IPS-18c (cell line): ENCODE data around the gene PPP1R9A.

Experiments
- H3K4me3 ChIP-seq: 2 replicates; pipeline ENCODE4 v1.7.0; 2013; ENCODE audit warnings: low read depth, mild to moderate bottlenecking, low read length, moderate library complexity; ENCODE audit not compliant: insufficient read depth
- H3K9me3 ChIP-seq: one replicate; pipeline ENCODE4 v1.6.1; 2013; ENCODE audit warnings: mild to moderate bottlenecking, low read length, moderate library complexity; ENCODE audit not compliant: control insufficient read depth, insufficient read depth

PPP1R9A gene

GRCh38 chr7:95245828-95246500 lies 338.6 kb downstream of the PPP1R9A start:
- Histone ChIP-seq H3K4me3 (no peak overlapping the region), H3K9me3 (no peaks in the 10 kb centered on the region)

DNA sequence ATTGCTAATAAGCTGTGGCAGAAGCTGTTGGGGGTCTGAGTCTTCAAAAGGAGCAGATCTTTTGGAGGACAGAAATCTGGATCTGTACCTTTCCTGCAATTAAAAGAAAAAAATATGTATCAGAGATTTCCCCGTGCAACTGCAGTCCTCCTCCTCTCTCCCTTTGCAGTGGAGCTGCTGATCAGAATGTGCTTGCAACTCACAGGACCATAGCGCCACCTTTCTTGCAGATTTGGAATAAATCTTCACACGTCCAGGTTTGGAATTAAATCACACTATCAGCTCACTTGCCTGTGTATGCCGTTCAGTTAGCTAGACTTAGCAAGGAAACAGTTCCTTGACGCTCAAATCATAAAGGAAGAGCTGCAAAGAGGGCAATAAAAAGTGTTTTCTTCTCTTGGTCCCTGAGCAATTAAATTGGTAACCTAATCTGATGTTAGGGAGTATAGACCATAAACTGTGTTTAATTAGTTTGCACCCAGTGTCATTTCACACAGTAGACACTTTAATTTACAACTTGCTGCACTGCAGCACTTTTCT lies 339.5 kb downstream of the PPP1R9A start:
- H3K4me3 ChIP-seq = no peak overlapping the region
- H3K9me3 ChIP-seq = no peaks in the 10 kb centered on the region

GRCh38 chr7:95250571-95250970 lies 343.2 kb downstream of the PPP1R9A start:
- H3K9me3 ChIP-seq = no peaks in the 10 kb centered on the region
- H3K4me3 ChIP-seq = no peak overlapping the region

- Histone ChIP-seq H3K4me3 (no peak overlapping the region), H3K9me3 (no peaks in the 10 kb centered on the region)
Measured at GRCh38 chr7:95251966-95252365, 344.6 kb downstream of the PPP1R9A start.

DNA sequence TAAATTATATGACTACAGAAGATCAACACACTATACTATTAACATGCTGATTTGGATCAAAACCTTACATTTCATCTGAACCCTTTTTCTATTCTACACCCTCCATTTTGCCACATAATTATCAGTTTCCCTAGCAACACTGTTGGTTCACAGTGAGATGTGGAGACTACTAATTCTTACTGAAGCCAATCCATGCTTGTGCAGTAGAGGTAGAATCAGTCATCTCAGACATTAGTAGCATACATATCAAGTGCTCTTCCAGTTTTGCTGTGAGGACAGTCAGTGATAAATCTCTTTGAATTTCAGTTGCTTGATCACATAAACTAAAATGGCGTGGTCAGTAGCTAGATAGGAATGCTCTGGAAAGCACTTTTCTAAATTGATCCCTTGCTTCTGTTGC lies 346.6 kb downstream of the PPP1R9A start:
- H3K9me3 ChIP-seq = no peaks in the 10 kb centered on the region

DNA sequence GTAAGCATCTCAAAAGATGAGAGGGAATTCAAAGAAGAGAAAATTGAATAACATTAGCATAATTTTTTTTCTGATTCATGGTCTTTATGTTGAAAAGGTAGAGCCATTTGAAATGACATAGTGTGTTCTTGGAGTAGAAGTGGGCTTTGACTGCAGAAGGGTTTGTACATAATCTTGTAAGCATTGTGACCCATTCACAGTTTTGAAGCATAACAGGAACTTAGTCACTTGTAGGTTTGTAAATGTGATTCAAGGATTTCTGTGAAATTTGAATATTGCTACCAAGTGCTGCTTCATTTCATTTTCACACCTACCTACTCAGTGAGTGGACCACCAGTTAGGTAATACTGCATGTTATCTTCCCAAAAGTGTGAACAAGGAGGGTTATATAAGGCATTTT lies 348.3 kb downstream of the PPP1R9A start:
- Histone ChIP-seq H3K9me3 (no peaks in the 10 kb centered on the region), H3K4me3 (no peak overlapping the region)

More for the DNA sequence above, 346.6 kb downstream of the PPP1R9A start:
- no peak overlapping the region for H3K4me3 ChIP-seq

DNA sequence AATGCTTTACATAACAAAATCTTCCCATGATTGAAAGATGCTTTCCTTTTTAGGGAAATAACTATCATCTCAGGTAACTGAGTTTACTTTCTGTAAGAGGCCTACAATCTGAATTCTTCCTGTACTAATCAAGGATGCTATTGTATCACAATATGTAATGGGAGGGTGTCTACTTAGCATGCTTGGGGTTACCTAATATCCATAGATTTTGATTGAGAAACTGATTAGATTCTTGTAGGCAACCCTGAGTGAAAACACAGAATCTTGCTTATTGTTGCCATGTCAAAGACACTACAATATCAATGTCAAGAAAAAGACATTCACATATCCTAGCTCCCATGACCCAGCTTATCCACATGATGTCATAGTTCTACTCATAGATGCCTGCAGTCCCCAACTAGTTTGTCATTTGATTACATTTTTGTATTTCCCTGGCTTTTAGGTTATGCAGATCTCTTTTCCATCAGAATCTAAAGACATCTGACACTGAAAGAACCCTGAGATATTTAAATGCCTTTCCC lies 354.6 kb downstream of the PPP1R9A start:
- H3K4me3 ChIP-seq = no peak overlapping the region
- no peaks in the 10 kb centered on the region for H3K9me3 ChIP-seq

GRCh38 chr7:95262875-95263274 lies 355.5 kb downstream of the PPP1R9A start:
- Histone ChIP-seq H3K4me3 (no peak overlapping the region), H3K9me3 (no peaks in the 10 kb centered on the region)

- no peak overlapping the region for H3K4me3 ChIP-seq
Measured at GRCh38 chr7:95263785-95264362, 356.5 kb downstream of the PPP1R9A start.

DNA sequence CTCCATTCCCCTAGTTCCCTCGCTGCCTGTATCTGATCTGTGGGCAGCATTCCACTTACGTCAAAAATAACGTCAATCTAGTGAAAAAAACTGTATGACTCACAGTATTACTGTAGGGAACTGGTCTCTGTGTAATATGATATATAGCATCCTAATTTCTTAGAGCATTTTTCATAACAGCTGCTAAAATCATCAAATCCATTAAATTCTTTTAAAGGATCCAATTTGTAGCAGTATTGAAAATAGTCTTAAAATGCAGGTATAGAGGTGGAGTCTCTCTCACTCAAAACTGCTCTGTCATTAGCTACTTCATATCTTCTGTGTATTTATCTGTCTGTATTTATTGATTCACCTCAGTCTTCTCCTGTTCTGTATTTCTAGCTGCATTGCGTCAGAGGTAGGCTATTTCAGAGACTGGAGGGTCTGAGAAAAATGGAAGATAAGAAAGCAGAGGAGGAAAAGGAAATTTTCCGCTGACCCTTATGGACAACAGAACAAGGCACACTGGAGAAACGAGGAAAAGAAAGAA lies 357.0 kb downstream of the PPP1R9A start:
- Histone ChIP-seq H3K9me3 (no peaks in the 10 kb centered on the region), H3K4me3 (no peak overlapping the region)

More at GRCh38 chr7:95263785-95264362, 356.5 kb downstream of the PPP1R9A start:
- no peaks in the 10 kb centered on the region for H3K9me3 ChIP-seq

DNA sequence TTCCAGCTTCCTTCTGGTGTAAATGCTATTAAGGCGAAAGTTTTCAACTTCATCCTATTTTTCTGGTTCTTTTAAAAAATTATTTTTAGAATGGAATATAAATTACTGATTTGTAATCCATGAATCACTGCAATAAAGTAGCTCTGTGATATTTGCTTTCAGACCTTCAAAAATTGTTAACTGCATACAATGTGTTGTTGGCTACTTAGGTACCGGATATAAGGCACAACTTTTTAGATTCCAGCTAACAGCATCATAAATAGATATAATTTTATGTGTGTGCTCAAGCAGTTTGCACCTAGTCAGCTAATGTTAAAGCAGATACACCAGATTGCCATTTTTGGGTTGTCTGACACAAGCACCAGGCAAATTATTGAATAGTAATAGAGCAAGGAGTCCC lies 358.2 kb downstream of the PPP1R9A start:
- Histone ChIP-seq H3K4me3 (no peak overlapping the region), H3K9me3 (no peaks in the 10 kb centered on the region)

GRCh38 chr7:95267754-95268153 lies 360.4 kb downstream of the PPP1R9A start:
- Histone ChIP-seq H3K4me3 (no peak overlapping the region), H3K9me3 (no peaks in the 10 kb centered on the region)

DNA sequence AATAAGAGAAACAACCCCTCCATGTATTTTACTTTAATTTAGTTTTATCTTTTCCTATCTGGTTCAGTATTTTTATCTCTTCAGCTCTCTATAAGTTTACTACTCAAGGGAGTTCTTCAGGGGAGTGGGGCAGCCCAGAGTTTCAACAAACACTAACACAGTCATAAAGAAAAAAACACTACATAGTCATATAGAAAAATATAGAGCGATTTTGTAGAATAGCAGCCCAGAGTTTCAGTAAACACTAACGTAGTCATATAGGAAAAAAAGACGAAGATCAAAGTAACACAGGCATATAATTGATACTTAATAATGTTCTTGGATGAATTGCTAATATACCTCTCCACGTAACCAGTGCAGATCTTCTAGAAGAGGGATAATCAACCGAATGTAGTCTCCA lies 362.2 kb downstream of the PPP1R9A start:
- Histone ChIP-seq H3K9me3 (no peaks in the 10 kb centered on the region), H3K4me3 (no peak overlapping the region)

DNA sequence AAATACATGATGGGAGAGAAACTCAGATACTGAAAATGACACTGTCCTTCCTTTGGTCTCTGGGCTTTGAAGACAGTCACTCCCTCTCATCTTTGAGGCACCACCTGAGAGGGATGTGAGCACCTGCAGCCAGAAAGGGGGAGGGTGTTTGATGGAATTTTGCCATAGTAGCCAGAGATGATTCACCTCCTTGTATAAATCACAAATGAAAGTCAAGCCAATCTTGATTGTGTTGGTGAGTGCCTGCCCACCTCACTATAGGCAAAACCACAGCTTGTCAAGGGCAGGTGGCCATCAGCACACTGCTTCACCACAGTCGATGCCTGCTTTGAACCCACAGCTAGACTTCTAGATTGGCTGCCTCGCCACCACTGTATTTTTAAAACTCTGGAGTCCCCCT lies 368.7 kb downstream of the PPP1R9A start:
- no peaks in the 10 kb centered on the region for H3K9me3 ChIP-seq
- no peak overlapping the region for H3K4me3 ChIP-seq

GRCh38 chr7:95279417-95279816 lies 372.0 kb downstream of the PPP1R9A start:
- no peak overlapping the region for H3K4me3 ChIP-seq
- no peaks in the 10 kb centered on the region for H3K9me3 ChIP-seq

DNA sequence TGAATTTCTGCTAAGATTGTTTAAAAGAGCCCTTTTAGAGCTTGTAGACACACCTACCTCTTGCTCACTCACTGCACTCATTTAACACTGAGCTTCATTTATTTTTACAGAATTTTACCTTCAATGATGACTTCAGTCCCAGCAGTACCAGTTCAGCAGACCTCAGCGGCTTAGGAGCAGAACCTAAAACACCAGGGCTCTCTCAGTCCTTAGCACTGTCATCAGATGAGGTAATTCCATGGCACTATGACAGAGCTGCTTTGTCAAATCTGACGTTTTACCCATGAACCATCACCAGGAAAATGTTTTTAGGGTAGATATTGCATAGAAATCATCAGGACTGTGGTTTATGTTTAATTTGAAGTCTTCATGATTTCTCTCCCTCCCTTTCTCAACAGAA lies 378.7 kb downstream of the PPP1R9A start:
- Histone ChIP-seq H3K4me3 (no peak overlapping the region), H3K9me3 (no peaks in the 10 kb centered on the region)

- H3K4me3 ChIP-seq = no peak overlapping the region
Measured at GRCh38 chr7:95290166-95290830, 382.9 kb downstream of the PPP1R9A start.

GRCh38 chr7:95295397-95295796 lies 388.0 kb downstream of the PPP1R9A start:
- Histone ChIP-seq H3K4me3 (no peak overlapping the region), H3K9me3 (no peaks in the 10 kb centered on the region)

More at GRCh38 chr7:95290166-95290830, 382.9 kb downstream of the PPP1R9A start:
- no peaks in the 10 kb centered on the region for H3K9me3 ChIP-seq
